ENCODE data around the gene TGFA. TPM values are rescaled to one million over a fixed set of nuclear protein-coding genes. Genes with fewer than 3 reads are reported as not detected.

The TGFA gene
- total RNA-seq, 1 donor from 2014 or later = 1.4 TPM

DNA sequence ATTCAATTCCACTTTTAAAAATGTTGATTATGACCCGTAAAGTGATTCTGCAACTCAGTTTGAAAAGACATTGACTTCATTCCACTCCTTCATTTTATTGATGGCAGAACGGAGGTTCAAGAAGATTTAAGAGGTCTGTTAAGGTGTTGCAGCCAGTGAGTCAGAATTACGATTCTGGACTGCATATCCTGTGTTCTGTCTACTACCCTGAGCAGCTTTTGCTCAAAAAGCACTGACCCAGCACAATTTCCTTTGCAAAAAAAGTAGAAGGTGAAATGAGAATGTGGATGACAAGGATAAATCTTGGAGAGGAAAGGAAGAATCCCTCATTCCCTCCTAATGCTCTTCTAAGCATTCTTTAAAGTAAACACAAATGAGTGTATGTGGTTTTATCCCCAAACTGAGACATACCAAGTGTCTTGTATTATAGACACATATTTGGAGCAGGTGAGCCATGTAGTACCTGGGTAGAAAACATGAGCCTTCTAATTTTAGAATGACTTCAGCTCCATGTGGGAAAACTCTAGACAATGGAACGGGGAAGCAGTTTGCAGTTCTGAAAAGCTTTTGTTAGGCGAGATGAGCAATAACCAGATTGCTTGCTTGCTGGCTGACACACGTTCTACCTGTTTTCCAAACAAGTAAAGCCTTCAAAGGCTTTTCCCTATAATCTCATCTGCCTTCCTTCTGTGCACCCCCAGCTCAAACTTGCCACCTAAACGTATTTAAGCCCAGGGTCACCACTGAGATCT lies 44.7 kb downstream of the TGFA start:
- Histone ChIP-seq H3K4me2 (ENCODE audit: low read length) (no peak overlapping the region), H3K79me2 (ENCODE audit: insufficient read depth, low read length) (no peaks in the 10 kb centered on the region), H3K36me3 (ENCODE audit: insufficient read depth, low read length) (no peaks in the 10 kb centered on the region), H3K9me3 (ENCODE audit: insufficient read depth, low read depth, low read length) (no peaks in the 10 kb centered on the region), H3K27ac (ENCODE audit: low read depth, low read length) (no peak overlapping the region), H3K27me3 (ENCODE audit: insufficient read depth, low read length) (peaks cover 3% of the 10 kb centered on the region), H4K20me1 (ENCODE audit: insufficient read depth, low read length) (no peaks in the 10 kb centered on the region), H3K4me3 (ENCODE audit: insufficient read depth, low read depth, low read length) (no peak overlapping the region), H2AFZ (ENCODE audit: low read depth, low read length) (no peak overlapping the region), H3K4me1 (ENCODE audit: insufficient read depth, low read length) (no peaks in the 10 kb centered on the region), H3K9ac (ENCODE audit: low read length) (no peak overlapping the region)
- H3K36me3 Mint-ChIP-seq (ENCODE audit: low read depth, unreplicated experiment) = no peaks in the 10 kb centered on the region
- peaks cover 6% of the 10 kb centered on the region for H3K4me1 Mint-ChIP-seq (ENCODE audit: low read depth, unreplicated experiment)
- H3K27ac Mint-ChIP-seq (ENCODE audit: unreplicated experiment) = no peak overlapping the region
- TF ChIP-seq, protein P1, sequence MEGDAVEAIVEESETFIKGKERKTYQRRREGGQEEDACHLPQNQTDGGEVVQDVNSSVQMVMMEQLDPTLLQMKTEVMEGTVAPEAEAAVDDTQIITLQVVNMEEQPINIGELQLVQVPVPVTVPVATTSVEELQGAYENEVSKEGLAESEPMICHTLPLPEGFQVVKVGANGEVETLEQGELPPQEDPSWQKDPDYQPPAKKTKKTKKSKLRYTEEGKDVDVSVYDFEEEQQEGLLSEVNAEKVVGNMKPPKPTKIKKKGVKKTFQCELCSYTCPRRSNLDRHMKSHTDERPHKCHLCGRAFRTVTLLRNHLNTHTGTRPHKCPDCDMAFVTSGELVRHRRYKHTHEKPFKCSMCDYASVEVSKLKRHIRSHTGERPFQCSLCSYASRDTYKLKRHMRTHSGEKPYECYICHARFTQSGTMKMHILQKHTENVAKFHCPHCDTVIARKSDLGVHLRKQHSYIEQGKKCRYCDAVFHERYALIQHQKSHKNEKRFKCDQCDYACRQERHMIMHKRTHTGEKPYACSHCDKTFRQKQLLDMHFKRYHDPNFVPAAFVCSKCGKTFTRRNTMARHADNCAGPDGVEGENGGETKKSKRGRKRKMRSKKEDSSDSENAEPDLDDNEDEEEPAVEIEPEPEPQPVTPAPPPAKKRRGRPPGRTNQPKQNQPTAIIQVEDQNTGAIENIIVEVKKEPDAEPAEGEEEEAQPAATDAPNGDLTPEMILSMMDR (IDR thresholded peaks at IDR 0.05; ENCODE audit: insufficient read depth, low read depth, low read length) = no peak
- no peak for TF ChIP-seq EZH2 (IDR thresholded peaks at IDR 0.05; ENCODE audit: insufficient read depth, low read length)
- H3K27me3 Mint-ChIP-seq (ENCODE audit: low read depth, unreplicated experiment) = peaks cover 7% of the 10 kb centered on the region
- no peak for FAIRE-seq
- DNase-seq (ENCODE audit: low read depth) = no peak
- no peaks in the 10 kb centered on the region for H3K9me3 Mint-ChIP-seq (ENCODE audit: unreplicated experiment)
- no peak overlapping the region for H3K4me3 Mint-ChIP-seq (ENCODE audit: unreplicated experiment)

GRCh38 chr2:70505613-70506391 lies 47.8 kb downstream of the TGFA start:
- no peak overlapping the region for H3K27ac Mint-ChIP-seq (ENCODE audit: unreplicated experiment)
- no peak overlapping the region for H3K4me2 ChIP-seq (ENCODE audit: low read length)
- no peak overlapping the region for H3K27ac ChIP-seq (ENCODE audit: low read depth, low read length)
- no peaks in the 10 kb centered on the region for H3K9me3 Mint-ChIP-seq (ENCODE audit: unreplicated experiment)
- peaks cover 4% of the 10 kb centered on the region for H3K27me3 Mint-ChIP-seq (ENCODE audit: low read depth, unreplicated experiment)
- no peaks in the 10 kb centered on the region for H3K36me3 Mint-ChIP-seq (ENCODE audit: low read depth, unreplicated experiment)
- H2AFZ ChIP-seq (ENCODE audit: low read depth, low read length) = no peak overlapping the region
- no peaks in the 10 kb centered on the region for H3K4me1 ChIP-seq (ENCODE audit: insufficient read depth, low read length)
- H3K9ac ChIP-seq (ENCODE audit: low read length) = no peak overlapping the region
- peaks cover 3% of the 10 kb centered on the region for H3K27me3 ChIP-seq (ENCODE audit: insufficient read depth, low read length)
- FAIRE-seq (no peak), DNase-seq (ENCODE audit: low read depth) (no peak)
- H3K4me3 Mint-ChIP-seq (ENCODE audit: unreplicated experiment) = no peak overlapping the region
- TF ChIP-seq EZH2 (IDR thresholded peaks at IDR 0.05; ENCODE audit: insufficient read depth, low read length) = no peak
- TF ChIP-seq, protein P1 (IDR thresholded peaks at IDR 0.05; ENCODE audit: insufficient read depth, low read depth, low read length) = no peak
- H3K36me3 ChIP-seq (ENCODE audit: insufficient read depth, low read length) = no peaks in the 10 kb centered on the region
- H3K79me2 ChIP-seq (ENCODE audit: insufficient read depth, low read length) = no peaks in the 10 kb centered on the region
- H3K4me3 ChIP-seq (ENCODE audit: insufficient read depth, low read depth, low read length) = no peak overlapping the region
- no peaks in the 10 kb centered on the region for H4K20me1 ChIP-seq (ENCODE audit: insufficient read depth, low read length)
- peaks cover 3% of the 10 kb centered on the region for H3K4me1 Mint-ChIP-seq (ENCODE audit: low read depth, unreplicated experiment)
- no peaks in the 10 kb centered on the region for H3K9me3 ChIP-seq (ENCODE audit: insufficient read depth, low read depth, low read length)

Measured in astrocyte (in vitro differentiated cells and primary cell).